Activated gamma-delta T cell (primary cell): ENCODE results near the gene CX3CL1.
"Not testable (repeated sequence)": the region's sequence is repeated elsewhere in the genome, so short reads cannot be mapped to it uniquely, and the experiment has no call there.

Experiments used
- DNase-seq: peaks from one replicate; lab custom pipeline; 2025; lab: John Stamatoyannopoulos, UW
- total RNA-seq, 2 donors: gene quantifications; one replicate each; lab custom pipeline; 2026; lab: John Stamatoyannopoulos, UW

CX3CL1 gene
- 0 to 0.04 reads per million in 2 donors for total RNA-seq

- no peak for DNase-seq
These were observed at the start of gene CX3CL1 for GRCh38 chr16:57372372-57373116. CX3CL1 (plus strand) TSS chr16:57372490; CDS start chr16:57372569, 79 bp downstream.

GRCh38 chr16:57324749-57325148 lies 47.5 kb upstream of the CX3CL1 start:
- no peak for DNase-seq

GRCh38 chr16:57325458-57325857 lies 46.8 kb upstream of the CX3CL1 start:
- DNase-seq: no peak

GRCh38 chr16:57329718-57330327 lies 42.5 kb upstream of the CX3CL1 start:
- DNase-seq: no peak

GRCh38 chr16:57331355-57331754 lies 40.9 kb upstream of the CX3CL1 start:
- no peak for DNase-seq

- DNase-seq: no peak
These were observed 38.9 kb upstream of the CX3CL1 start for GRCh38 chr16:57333402-57333801.

- no peak for DNase-seq
These were observed 36.9 kb upstream of the CX3CL1 start for GRCh38 chr16:57335366-57335765.

GRCh38 chr16:57341062-57341440 lies 31.2 kb upstream of the CX3CL1 start:
- DNase-seq: no peak

GRCh38 chr16:57341441-57342303 lies 30.6 kb upstream of the CX3CL1 start:
- no peak for DNase-seq

- not testable (repeated sequence) for DNase-seq
These were observed 29.7 kb upstream of the CX3CL1 start for GRCh38 chr16:57342606-57343005.

GRCh38 chr16:57343221-57343620 lies 29.1 kb upstream of the CX3CL1 start:
- DNase-seq: no peak

GRCh38 chr16:57344094-57344493 lies 28.2 kb upstream of the CX3CL1 start:
- DNase-seq: not testable (repeated sequence)

GRCh38 chr16:57345021-57345420 lies 27.3 kb upstream of the CX3CL1 start:
- DNase-seq: no peak

GRCh38 chr16:57345666-57346204 lies 26.6 kb upstream of the CX3CL1 start:
- DNase-seq: no peak

- no peak for DNase-seq
These were observed 24.4 kb upstream of the CX3CL1 start for GRCh38 chr16:57347858-57348257.

GRCh38 chr16:57348327-57348726 lies 24.0 kb upstream of the CX3CL1 start:
- no peak for DNase-seq

GRCh38 chr16:57349212-57350031 lies 22.9 kb upstream of the CX3CL1 start:
- no peak for DNase-seq

- no peak for DNase-seq
These were observed 19.6 kb upstream of the CX3CL1 start for GRCh38 chr16:57352636-57353047.

GRCh38 chr16:57354311-57354710 lies 18.0 kb upstream of the CX3CL1 start:
- no peak for DNase-seq

- no peak for DNase-seq
These were observed 16.3 kb upstream of the CX3CL1 start for GRCh38 chr16:57355898-57356414.

- DNase-seq: no peak
These were observed 15.7 kb upstream of the CX3CL1 start for GRCh38 chr16:57356547-57356946.
